Thymus (tissue), 11 donors: ENCODE measurements around the gene KIF5A. TPM values are rescaled to one million over a fixed set of nuclear protein-coding genes. Genes with fewer than 3 reads are reported as not detected.

ENCODE experiments used
- DNase-seq, 9 donors: peaks; one replicate each; pipeline ENCODE4 v3.0.0-alpha.2; 2013; ENCODE audit warnings: low spot score in 9 of 9, low read depth in 6 of 9, missing footprints in 1 of 9
- H3K27ac ChIP-seq, 2 donors: one replicate each; pipeline ENCODE4 v1.5.1; 2013; ENCODE audit warnings: control low read depth in 1 of 2, low read depth in 1 of 2, low read length in 1 of 2, mild to moderate bottlenecking in 1 of 2, moderate library complexity in 1 of 2
- H3K27me3 ChIP-seq, 2 donors: one replicate each; pipeline ENCODE4 v1.5.1; 2013; ENCODE audit warnings: low read length in 1 of 2; ENCODE audit not compliant: control insufficient read depth in 2 of 2, insufficient read depth in 1 of 2
- H3K36me3 ChIP-seq, 2 donors: one replicate each; pipeline ENCODE4 v1.5.1; 2013; ENCODE audit warnings: low read length in 1 of 2, mild to moderate bottlenecking in 1 of 2, moderate library complexity in 1 of 2; ENCODE audit not compliant: control insufficient read depth in 2 of 2, insufficient read depth in 2 of 2
- H3K4me1 ChIP-seq, 2 donors: one replicate each; pipeline ENCODE4 v1.5.1; 2013; ENCODE audit warnings: low read length in 2 of 2; ENCODE audit not compliant: control insufficient read depth in 2 of 2, insufficient read depth in 2 of 2
- H3K4me3 ChIP-seq, 2 donors: one replicate each; pipeline ENCODE4 v1.5.1; 2013; ENCODE audit warnings: low read length in 2 of 2, control low read depth in 1 of 2, mild to moderate bottlenecking in 1 of 2
- H3K9me3 ChIP-seq, 2 donors: one replicate each; pipeline ENCODE4 v1.5.1; 2013; ENCODE audit warnings: low read length in 1 of 2, mild to moderate bottlenecking in 1 of 2; ENCODE audit not compliant: control insufficient read depth in 2 of 2, insufficient read depth in 1 of 2
- WGBS: extraction: QIAGEN DNeasy Blood & Tissue Kit; methylation state at CpG from one replicate; pipeline ENCODE4 v1.1.7; 2013; 5-methylcytosine and 5-hydroxymethylcytosine counted together
- polyA plus RNA-seq: library from polyadenylated mRNA; stranded (reverse); fragments of 200-250 nt; gene quantifications from one replicate; pipeline ENCODE4 v1.2.3, GENCODE V29; 2013
- total RNA-seq: library from RNA; stranded (reverse); fragments of 120-200 nt; gene quantifications from one replicate; pipeline ENCODE4 v1.2.4, GENCODE V29; 2013
- donor health status: healthy.

KIF5A gene
- total and polyA plus RNA-seq, 2 donors: 0.05 to 0.27 TPM

- Histone ChIP-seq H3K4me1 (peaks cover 9 to 11% of the 10 kb centered on the region in 2 donors), H3K4me3 (no peak overlapping the region), H3K27ac (no peak overlapping the region), H3K9me3 (peaks cover 0 to 2% of the 10 kb centered on the region in 2 donors), H3K27me3 (no peaks in the 10 kb centered on the region), H3K36me3 (peaks cover 19 to 25% of the 10 kb centered on the region in 2 donors)
- DNase-seq: no peak
- WGBS: 96% methylated on average over 2 of the region's 2 CpGs
Observed at GRCh38 chr12:57541717-57542116, 8.1 kb upstream of the KIF5A start.

DNA sequence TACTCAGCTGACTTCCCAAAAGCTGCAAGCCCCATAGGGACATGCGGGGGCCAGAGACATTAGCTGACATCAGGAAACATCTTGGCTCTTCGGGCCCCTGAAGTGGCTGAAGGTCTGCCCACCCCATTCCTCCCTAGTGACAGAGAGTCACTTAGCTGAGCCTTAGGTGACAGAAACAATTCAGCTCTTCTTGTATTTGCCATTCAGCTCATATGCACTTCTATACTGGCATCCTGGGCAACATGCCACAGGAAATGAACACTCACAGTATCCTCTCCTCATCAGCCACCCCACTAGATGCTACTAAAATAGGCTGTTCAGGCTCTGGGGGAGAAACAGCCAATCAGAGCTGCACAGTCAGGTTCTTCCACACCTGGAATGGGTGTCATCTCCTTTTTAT is 6.3 kb upstream of the KIF5A start:
- DNase-seq: no peak
- Histone ChIP-seq H3K4me3 (no peak overlapping the region), H3K27ac (no peak overlapping the region), H3K9me3 (peaks cover 0 to 5% of the 10 kb centered on the region in 2 donors), H3K36me3 (peaks cover 9 to 19% of the 10 kb centered on the region in 2 donors), H3K4me1 (peaks cover 9 to 14% of the 10 kb centered on the region in 2 donors), H3K27me3 (peaks cover 6 to 13% of the 10 kb centered on the region in 2 donors)
- 57% methylated on average over 2 of the region's 2 CpGs for WGBS

DNA sequence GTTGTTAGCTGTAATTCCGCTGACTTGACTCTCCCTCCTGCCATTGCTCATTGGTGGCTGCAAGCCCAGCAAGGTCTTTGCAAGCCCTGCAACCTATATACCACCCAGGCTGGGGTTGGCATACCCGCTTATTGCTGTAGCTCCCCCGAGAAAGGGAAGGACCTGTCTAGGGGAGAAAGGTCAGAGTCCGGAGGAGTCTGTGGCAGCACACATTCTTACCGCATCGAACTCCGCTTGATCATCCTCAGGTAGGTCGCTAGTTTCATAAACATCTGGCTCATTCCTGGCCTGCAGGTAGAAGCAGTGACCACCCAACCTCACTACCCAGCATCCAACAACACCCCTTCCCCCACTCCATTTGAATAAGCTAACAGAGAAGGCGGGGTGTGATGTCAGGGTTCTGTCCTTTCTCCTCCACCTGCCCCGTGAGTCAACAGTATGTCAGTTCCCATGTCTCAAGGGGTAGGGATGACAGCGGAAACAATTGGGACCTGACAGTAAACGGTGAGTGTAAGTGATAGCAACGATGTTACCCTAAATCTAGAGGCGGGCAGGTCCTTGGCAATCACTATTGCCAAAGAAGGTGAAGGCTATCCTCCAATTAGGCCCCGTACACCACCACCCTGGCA is 3.9 kb upstream of the KIF5A start:
- no peak overlapping the region for H3K27ac ChIP-seq
- 87% methylated on average over 15 of the region's 15 CpGs for WGBS
- peaks cover 21 to 37% of the 10 kb centered on the region in 2 donors for H3K27me3 ChIP-seq
- peaks cover 0 to 5% of the 10 kb centered on the region in 2 donors for H3K9me3 ChIP-seq
- no peak for DNase-seq
- H3K4me1 ChIP-seq: peaks cover 12 to 23% of the 10 kb centered on the region in 2 donors
- H3K4me3 ChIP-seq: peak overlapping the region; percentile 95 to 97
- peaks cover 5 to 10% of the 10 kb centered on the region in 2 donors for H3K36me3 ChIP-seq

DNA sequence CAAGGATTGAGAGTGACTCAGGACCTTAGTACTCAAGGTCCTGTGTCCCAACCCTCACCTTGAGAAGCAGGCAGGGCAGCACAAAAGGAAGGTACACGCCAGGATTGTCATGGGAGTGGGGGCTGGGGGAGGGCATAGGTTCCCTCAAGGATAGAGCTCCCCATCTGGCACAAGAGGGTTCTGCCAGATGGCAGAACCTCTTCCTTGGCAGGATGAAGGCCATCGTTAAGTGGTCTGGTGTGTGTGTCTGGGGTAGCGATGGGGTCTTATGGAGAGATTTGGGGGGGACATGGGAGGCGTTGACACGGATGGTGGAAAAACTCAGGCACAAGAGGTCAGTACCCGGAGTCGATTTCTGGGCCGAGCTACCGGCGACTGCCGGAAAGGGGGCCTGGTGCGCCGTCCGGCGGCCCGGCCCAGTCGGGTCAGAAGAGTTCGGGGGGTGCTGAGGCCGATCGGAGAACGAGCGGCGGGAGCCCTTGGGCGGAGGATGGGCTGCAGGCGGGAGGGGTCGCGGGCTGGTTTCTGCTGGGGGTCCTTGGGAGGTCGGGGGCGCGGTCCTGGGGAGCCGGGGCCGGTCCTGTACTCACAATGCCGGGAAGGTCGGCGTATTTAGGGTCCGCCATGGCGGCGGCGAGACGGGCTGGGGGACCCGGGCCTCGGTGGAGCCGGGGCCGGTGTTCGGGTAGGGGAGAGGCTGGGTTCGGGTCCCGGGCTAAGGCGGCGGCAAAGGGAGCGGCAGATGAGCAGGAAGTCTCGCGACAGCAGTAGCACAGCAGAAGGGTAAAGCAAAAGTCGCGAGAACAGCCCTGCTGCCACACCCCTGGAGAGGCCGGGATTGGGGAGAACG is 3.2 kb upstream of the KIF5A start, which contains the start of gene DCTN2:
Gene DCTN2 (minus strand): TSS at position 755 of the 850 bp plus-strand sequence. CDS start 129 bp downstream, at position 626.
- peaks cover 0 to 5% of the 10 kb centered on the region in 2 donors for H3K9me3 ChIP-seq
- peaks cover 21 to 44% of the 10 kb centered on the region in 2 donors for H3K27me3 ChIP-seq
- peak; percentile 88 to 97 (median 91) for DNase-seq
- H3K4me1 ChIP-seq: peaks cover 12 to 23% of the 10 kb centered on the region in 2 donors
- H3K4me3 ChIP-seq: peak within 1 kb of the TSS; percentile 95 to 97
- peaks cover under 1 to 2% of the 10 kb centered on the region in 2 donors for H3K36me3 ChIP-seq
- 1% methylated on average over 56 of the region's 56 CpGs for WGBS
- H3K27ac ChIP-seq: peak within 1 kb of the TSS in 1 of 2 donors; percentile 68

GRCh38 chr12:57547288-57548012 is 2.4 kb upstream of the KIF5A start:
- peak overlapping the region; percentile 95 to 97 for H3K4me3 ChIP-seq
- H3K27ac ChIP-seq: no peak overlapping the region
- peaks cover 12 to 23% of the 10 kb centered on the region in 2 donors for H3K4me1 ChIP-seq
- 20% methylated on average over 9 of the region's 9 CpGs for WGBS
- DNase-seq: no peak
- peaks cover 21 to 52% of the 10 kb centered on the region in 2 donors for H3K27me3 ChIP-seq
- peaks cover 0 to 5% of the 10 kb centered on the region in 2 donors for H3K9me3 ChIP-seq
- no peaks in the 10 kb centered on the region for H3K36me3 ChIP-seq

- no peak overlapping the region for H3K27ac ChIP-seq
- H3K9me3 ChIP-seq: peaks cover 0 to 5% of the 10 kb centered on the region in 2 donors
- H3K4me3 ChIP-seq: no peak overlapping the region
- no peak for DNase-seq
- no peaks in the 10 kb centered on the region for H3K36me3 ChIP-seq
- WGBS: 94% methylated on average over 2 of the region's 2 CpGs
- peaks cover 21 to 57% of the 10 kb centered on the region in 2 donors for H3K27me3 ChIP-seq
- H3K4me1 ChIP-seq: peaks cover 12 to 23% of the 10 kb centered on the region in 2 donors
Observed at GRCh38 chr12:57548013-57548315, 1.9 kb upstream of the KIF5A start.

- 75% methylated on average over 2 of the region's 2 CpGs for WGBS
- no peak overlapping the region for H3K27ac ChIP-seq
- peaks cover 12 to 23% of the 10 kb centered on the region in 2 donors for H3K4me1 ChIP-seq
- no peak overlapping the region for H3K4me3 ChIP-seq
- peaks cover 0 to 5% of the 10 kb centered on the region in 2 donors for H3K9me3 ChIP-seq
- no peaks in the 10 kb centered on the region for H3K36me3 ChIP-seq
- peaks cover 21 to 62% of the 10 kb centered on the region in 2 donors for H3K27me3 ChIP-seq
- no peak for DNase-seq
Observed at GRCh38 chr12:57548488-57548887, 1.4 kb upstream of the KIF5A start.

GRCh38 chr12:57549203-57549908 is 488 bp upstream of the KIF5A start:
- H3K27ac ChIP-seq: no peak overlapping the region
- no peaks in the 10 kb centered on the region for H3K36me3 ChIP-seq
- peaks cover 21 to 69% of the 10 kb centered on the region in 2 donors for H3K27me3 ChIP-seq
- 47% methylated on average over 13 of the region's 13 CpGs for WGBS
- peaks cover 0 to 5% of the 10 kb centered on the region in 2 donors for H3K9me3 ChIP-seq
- no peak for DNase-seq
- H3K4me3 ChIP-seq: peak overlapping the region in 1 of 2 donors; percentile 47
- H3K4me1 ChIP-seq: peaks cover 12 to 23% of the 10 kb centered on the region in 2 donors
